ENCODE measurements around the gene APOA5. TPM values are rescaled to one million over a fixed set of nuclear protein-coding genes. Genes with fewer than 3 reads are reported as not detected.

The APOA5 gene
- total RNA-seq, 4 donors from 2014 or later: not detected

DNA sequence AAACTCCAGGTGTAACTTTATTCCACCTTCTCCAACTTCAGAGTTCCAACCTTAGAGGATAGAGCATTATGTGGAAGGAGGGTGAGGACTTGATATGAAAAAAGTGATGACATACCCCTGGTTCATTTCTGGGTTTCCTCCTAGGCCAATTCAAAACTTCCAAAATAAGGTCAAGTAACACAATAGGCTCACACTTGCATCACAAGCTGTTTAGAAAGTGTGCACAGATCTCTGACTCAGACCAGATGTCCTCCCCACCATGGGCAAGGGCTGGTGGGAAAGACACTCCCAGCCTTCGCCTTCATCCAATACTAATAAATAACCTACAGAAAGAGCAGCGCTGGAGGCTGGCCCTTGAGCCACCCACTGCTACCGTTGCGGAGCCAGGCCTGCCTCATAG is 13.1 kb downstream of the APOA5 start:
- Histone ChIP-seq H3K27ac (no peak overlapping the region), H3K9me3 (no peaks in the 10 kb centered on the region), H3K27me3 (no peaks in the 10 kb centered on the region), H3K36me3 (peaks cover 54 to 58% of the 10 kb centered on the region in 2 donors), H3K4me3 (replicated peaks in 1 of 3) (no peak overlapping the region), H3K4me1 (peaks cover 2 to 4% of the 10 kb centered on the region in 2 donors)
- TF ChIP-seq POLR2A (IDR thresholded peaks at IDR 0.05): no peak
- TF ChIP-seq, protein P1, sequence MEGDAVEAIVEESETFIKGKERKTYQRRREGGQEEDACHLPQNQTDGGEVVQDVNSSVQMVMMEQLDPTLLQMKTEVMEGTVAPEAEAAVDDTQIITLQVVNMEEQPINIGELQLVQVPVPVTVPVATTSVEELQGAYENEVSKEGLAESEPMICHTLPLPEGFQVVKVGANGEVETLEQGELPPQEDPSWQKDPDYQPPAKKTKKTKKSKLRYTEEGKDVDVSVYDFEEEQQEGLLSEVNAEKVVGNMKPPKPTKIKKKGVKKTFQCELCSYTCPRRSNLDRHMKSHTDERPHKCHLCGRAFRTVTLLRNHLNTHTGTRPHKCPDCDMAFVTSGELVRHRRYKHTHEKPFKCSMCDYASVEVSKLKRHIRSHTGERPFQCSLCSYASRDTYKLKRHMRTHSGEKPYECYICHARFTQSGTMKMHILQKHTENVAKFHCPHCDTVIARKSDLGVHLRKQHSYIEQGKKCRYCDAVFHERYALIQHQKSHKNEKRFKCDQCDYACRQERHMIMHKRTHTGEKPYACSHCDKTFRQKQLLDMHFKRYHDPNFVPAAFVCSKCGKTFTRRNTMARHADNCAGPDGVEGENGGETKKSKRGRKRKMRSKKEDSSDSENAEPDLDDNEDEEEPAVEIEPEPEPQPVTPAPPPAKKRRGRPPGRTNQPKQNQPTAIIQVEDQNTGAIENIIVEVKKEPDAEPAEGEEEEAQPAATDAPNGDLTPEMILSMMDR (IDR thresholded peaks at IDR 0.05): no peak
- WGBS, 2 donors: 98 to 99% methylated on average over 4 of the region's 4 CpGs
- intact Hi-C loops (cut with DNase I): no loop called here
- DNase-seq: no peak

DNA sequence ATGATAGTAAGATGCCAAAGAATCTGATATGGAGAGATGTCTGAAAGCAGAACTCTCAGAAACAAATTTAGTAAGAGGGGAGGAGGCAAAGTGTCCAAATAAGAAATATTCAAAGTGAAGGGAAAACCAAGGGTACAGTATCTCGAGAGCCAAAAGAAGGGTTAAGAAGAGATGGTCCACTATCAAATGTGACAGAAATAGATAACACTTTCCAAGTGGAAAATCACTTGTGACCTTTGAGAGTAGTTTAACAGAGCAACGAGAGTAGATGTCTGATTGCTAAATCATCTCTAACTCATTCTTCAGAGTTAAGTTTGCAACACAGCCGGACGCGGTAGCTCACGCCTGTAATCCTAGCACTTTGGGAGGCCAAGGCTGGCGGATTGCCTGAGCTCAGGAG is 14.6 kb downstream of the APOA5 start:
- Histone ChIP-seq H3K27ac (no peak overlapping the region), H3K4me1 (peaks cover 6 to 8% of the 10 kb centered on the region in 2 donors), H3K9me3 (no peaks in the 10 kb centered on the region), H3K27me3 (no peaks in the 10 kb centered on the region), H3K36me3 (peaks cover 40 to 43% of the 10 kb centered on the region in 2 donors), H3K4me3 (replicated peaks in 1 of 3) (no peak overlapping the region)
- TF ChIP-seq, protein P1 (IDR thresholded peaks at IDR 0.05): no peak
- no peak for TF ChIP-seq POLR2A (IDR thresholded peaks at IDR 0.05)
- WGBS, 2 donors: 91 to 93% methylated on average over 7 of the region's 7 CpGs
- intact Hi-C loops (cut with DNase I): no loop called here
- no peak for DNase-seq

DNA sequence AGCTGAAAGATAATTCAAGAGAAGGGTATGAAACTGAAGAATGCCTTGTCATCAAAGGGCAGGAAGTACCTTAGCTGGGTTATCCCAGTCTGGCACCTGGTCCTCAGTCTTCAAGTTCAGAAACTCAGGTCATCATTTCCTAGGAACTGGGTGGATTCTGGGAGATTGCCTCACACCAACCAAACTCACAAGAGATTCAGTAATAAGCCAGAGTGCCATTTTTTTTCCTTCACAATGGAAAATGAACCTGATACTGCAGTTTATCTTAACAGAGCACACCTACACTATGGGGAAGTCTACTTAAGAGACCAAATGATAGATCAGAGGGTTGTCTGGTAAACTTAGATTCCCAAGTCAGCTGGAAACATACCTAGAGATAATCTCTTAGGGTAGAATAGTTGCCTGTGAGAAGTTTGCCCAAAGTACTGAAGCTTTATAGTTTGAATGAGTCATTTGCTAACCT is 15.1 kb downstream of the APOA5 start:
- no peaks in the 10 kb centered on the region for H3K9me3 ChIP-seq
- peaks cover 34 to 39% of the 10 kb centered on the region in 2 donors for H3K36me3 ChIP-seq
- H3K27ac ChIP-seq: no peak overlapping the region
- no peaks in the 10 kb centered on the region for H3K27me3 ChIP-seq
- peaks cover 11 to 13% of the 10 kb centered on the region in 2 donors for H3K4me1 ChIP-seq
- DNase-seq: no peak
- H3K4me3 ChIP-seq (replicated peaks in 1 of 3): no peak overlapping the region
- no peak for TF ChIP-seq POLR2A (IDR thresholded peaks at IDR 0.05)
- intact Hi-C loops (cut with DNase I): no loop called here

- WGBS, 2 donors: 86 to 97% methylated on average over 5 of the region's 5 CpGs
- H3K36me3 ChIP-seq: peaks cover 29 to 33% of the 10 kb centered on the region in 2 donors
- no peak overlapping the region for H3K27ac ChIP-seq
- H3K4me3 ChIP-seq (replicated peaks in 1 of 3): no peak overlapping the region
- no peaks in the 10 kb centered on the region for H3K27me3 ChIP-seq
- no peak for TF ChIP-seq POLR2A (IDR thresholded peaks at IDR 0.05)
- TF ChIP-seq, protein P1 (IDR thresholded peaks at IDR 0.05): no peak
- intact Hi-C loops (cut with DNase I): no loop called here
- peaks cover 17 to 19% of the 10 kb centered on the region in 2 donors for H3K4me1 ChIP-seq
- no peak for DNase-seq
- no peaks in the 10 kb centered on the region for H3K9me3 ChIP-seq
Observed at GRCh38 chr11:116775975-116776374, 15.7 kb downstream of the APOA5 start.

DNA sequence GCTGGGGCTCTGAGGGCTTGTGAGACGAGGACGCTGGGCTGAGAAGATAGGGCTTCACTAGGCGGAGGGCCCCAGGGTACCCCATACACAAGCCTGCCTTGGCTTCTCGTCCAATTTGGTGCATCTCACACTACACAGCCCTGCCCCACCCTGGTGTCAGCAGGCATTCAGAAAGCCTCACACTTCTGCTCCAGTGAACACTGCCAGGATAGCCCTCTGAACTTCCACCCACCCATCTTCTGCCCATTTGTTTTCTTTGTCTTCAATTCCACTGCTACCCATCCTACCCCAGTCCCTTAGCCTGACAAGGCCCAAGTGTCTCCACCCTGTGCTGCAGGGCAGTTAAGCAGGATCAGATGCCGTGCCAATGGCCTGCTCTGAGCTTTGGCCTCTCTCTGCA is 17.0 kb downstream of the APOA5 start:
- intact Hi-C loops (cut with DNase I): no loop called here
- no peak overlapping the region for H3K27ac ChIP-seq
- DNase-seq: no peak
- no peak overlapping the region for H3K4me3 ChIP-seq (replicated peaks in 1 of 3)
- H3K36me3 ChIP-seq: peaks cover 20 to 23% of the 10 kb centered on the region in 2 donors
- TF ChIP-seq, protein P1 (IDR thresholded peaks at IDR 0.05): no peak
- TF ChIP-seq POLR2A (IDR thresholded peaks at IDR 0.05): no peak
- no peaks in the 10 kb centered on the region for H3K27me3 ChIP-seq
- H3K4me1 ChIP-seq: peaks cover 19 to 23% of the 10 kb centered on the region in 2 donors
- 85 to 95% methylated on average over 5 of the region's 5 CpGs for WGBS, 2 donors
- H3K9me3 ChIP-seq: no peaks in the 10 kb centered on the region
